HEK293T (cell line): ENCODE measurements around the gene BCAS1.

Experiments used
- CTCF ChIA-PET: fragments of 350-600 bp; formaldehyde crosslinking; extraction: SDS; loops from one replicate; lab custom pipeline; 2021; ENCODE audit warnings: antibody characterized with exemption, inconsistent platforms; lab: Yijun Ruan, JAX
- POLR2A ChIA-PET: fragments of 350-600 bp; formaldehyde crosslinking; extraction: SDS; loops from one replicate; lab custom pipeline; 2020; ENCODE audit warnings: antibody characterized with exemption, inconsistent platforms; lab: Yijun Ruan, JAX
- DNase-seq: peaks from one replicate; pipeline ENCODE4 v3.0.0; 2012; ENCODE audit warnings: mixed read lengths; ENCODE audit errors: extremely low spot score
- ARNT ChIP-seq: fragments of 450-650 bp; IDR thresholded peaks from 2 replicates; pipeline ENCODE4 v1.6.1; 2017; ENCODE audit warnings: mild to moderate bottlenecking
- BHLHE40 ChIP-seq: fragments of 450-650 bp; IDR thresholded peaks from 2 replicates; pipeline ENCODE4 v1.6.1; 2016; ENCODE audit warnings: mild to moderate bottlenecking, moderate library complexity, borderline replicate concordance
- CTBP1 ChIP-seq: fragments of 450-650 bp; IDR thresholded peaks from 2 replicates; pipeline ENCODE4 v1.6.1; 2016; ENCODE audit warnings: borderline replicate concordance
- ELF4 ChIP-seq: fragments of 450-650 bp; IDR thresholded peaks from 2 replicates; pipeline ENCODE4 v1.6.1; 2017; ENCODE audit warnings: antibody characterized with exemption
- FOXA1 ChIP-seq: fragments of 450-650 bp; IDR thresholded peaks from 2 replicates; pipeline ENCODE4 v1.6.1; 2016; ENCODE audit warnings: mild to moderate bottlenecking
- FOXK2 ChIP-seq: fragments of 450-650 bp; IDR thresholded peaks from 2 replicates; pipeline ENCODE4 v1.6.1; 2016; ENCODE audit warnings: mild to moderate bottlenecking
- FOXM1 ChIP-seq: fragments of 450-650 bp; IDR thresholded peaks from 2 replicates; pipeline ENCODE4 v1.6.1; 2017; ENCODE audit warnings: mild to moderate bottlenecking, borderline replicate concordance
- HDGF ChIP-seq: fragments of 450-650 bp; IDR thresholded peaks from 2 replicates; pipeline ENCODE4 v1.6.1; 2017; ENCODE audit warnings: antibody characterized with exemption, borderline replicate concordance
- L3MBTL2 ChIP-seq: fragments of 450-650 bp; conservative IDR thresholded peaks from 2 replicates; pipeline ENCODE4 v1.6.1; 2016; ENCODE audit warnings: mild to moderate bottlenecking
- LEF1 ChIP-seq: fragments of 450-650 bp; IDR thresholded peaks from 2 replicates; pipeline ENCODE4 v1.6.1; 2017; ENCODE audit warnings: mild to moderate bottlenecking, borderline replicate concordance
- NFRKB ChIP-seq: fragments of 450-650 bp; IDR thresholded peaks from 2 replicates; pipeline ENCODE4 v1.6.1; 2016; ENCODE audit warnings: mild to moderate bottlenecking, moderate library complexity
- SP1 ChIP-seq: fragments of 450-650 bp; IDR thresholded peaks from 2 replicates; pipeline ENCODE4 v1.6.1; 2017
- SUZ12 ChIP-seq: fragments of 450-650 bp; IDR thresholded peaks from 2 replicates; pipeline ENCODE4 v1.6.1; 2016; ENCODE audit warnings: mild to moderate bottlenecking
- TARDBP ChIP-seq: fragments of 450-650 bp; IDR thresholded peaks from 2 replicates; pipeline ENCODE4 v1.6.1; 2016
- ZNF384 ChIP-seq: fragments of 450-650 bp; IDR thresholded peaks from 2 replicates; pipeline ENCODE4 v1.6.1; 2016
- TF ChIP-seq, protein P1 (sequence below): fragments of 450-650 bp; IDR thresholded peaks from 2 replicates; pipeline ENCODE4 v1.6.1; 2016

BCAS1 gene

DNA sequence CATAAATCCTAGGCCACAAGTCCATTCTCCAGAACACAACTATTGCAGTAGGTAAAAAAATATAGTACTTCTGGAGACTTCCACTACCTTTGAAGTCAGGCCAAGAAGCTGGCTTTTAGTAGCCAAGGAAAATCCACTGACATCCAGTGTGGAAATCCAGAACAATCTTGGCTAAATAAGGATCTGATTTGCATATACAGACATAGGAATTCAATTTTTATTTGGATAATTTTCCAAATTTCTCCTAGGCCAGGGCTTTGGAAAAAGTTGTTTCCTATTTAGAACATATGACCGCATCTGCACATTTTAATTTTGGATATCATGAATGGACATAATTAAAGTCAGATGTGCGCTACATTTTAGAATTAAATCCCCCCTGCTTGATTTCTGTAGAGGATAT, 100.2 kb downstream of the BCAS1 start:
- ChIA-PET CTCF (no interaction called here), POLR2A (no interaction called here)
- TF ChIP-seq ZNF384 (no peak), TARDBP (no peak), HDGF (no peak), NFRKB (no peak), BHLHE40 (no peak), CTBP1 (no peak), FOXA1 (no peak), L3MBTL2 (no peak), SP1 (no peak), ELF4 (no peak), ARNT (no peak), FOXK2 (no peak), SUZ12 (no peak), LEF1 (no peak), FOXM1 (no peak)
- TF ChIP-seq, protein P1, sequence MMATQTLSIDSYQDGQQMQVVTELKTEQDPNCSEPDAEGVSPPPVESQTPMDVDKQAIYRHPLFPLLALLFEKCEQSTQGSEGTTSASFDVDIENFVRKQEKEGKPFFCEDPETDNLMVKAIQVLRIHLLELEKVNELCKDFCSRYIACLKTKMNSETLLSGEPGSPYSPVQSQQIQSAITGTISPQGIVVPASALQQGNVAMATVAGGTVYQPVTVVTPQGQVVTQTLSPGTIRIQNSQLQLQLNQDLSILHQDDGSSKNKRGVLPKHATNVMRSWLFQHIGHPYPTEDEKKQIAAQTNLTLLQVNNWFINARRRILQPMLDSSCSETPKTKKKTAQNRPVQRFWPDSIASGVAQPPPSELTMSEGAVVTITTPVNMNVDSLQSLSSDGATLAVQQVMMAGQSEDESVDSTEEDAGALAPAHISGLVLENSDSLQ: no peak
- no peak for DNase-seq

DNA sequence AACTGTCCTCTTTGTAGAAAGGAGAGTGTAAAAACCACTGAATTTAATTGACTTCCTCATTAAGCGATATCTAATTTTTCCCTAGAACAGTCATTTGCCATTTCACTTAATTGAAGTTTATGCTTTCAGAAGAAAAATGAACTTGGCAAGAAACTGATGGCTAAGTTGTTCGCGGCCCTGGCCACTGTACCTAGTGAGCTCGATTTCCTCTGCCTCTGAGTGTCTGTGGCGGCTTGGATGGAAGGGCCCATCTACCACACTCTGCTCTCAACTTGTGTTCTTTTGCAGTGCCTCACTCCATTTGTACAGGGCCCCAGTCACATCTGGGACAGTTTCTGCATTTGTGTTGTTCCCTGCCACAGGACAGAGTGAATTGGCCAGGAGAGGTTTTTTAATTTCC, 102.9 kb downstream of the BCAS1 start:
- no peak for DNase-seq
- CTCF ChIA-PET: no interaction called here
- POLR2A ChIA-PET: no interaction called here
- TF ChIP-seq FOXA1: no peak
- TF ChIP-seq LEF1: no peak
- no peak for TF ChIP-seq FOXK2
- TF ChIP-seq HDGF: no peak
- TF ChIP-seq ELF4: no peak
- TF ChIP-seq BHLHE40: no peak

DNA sequence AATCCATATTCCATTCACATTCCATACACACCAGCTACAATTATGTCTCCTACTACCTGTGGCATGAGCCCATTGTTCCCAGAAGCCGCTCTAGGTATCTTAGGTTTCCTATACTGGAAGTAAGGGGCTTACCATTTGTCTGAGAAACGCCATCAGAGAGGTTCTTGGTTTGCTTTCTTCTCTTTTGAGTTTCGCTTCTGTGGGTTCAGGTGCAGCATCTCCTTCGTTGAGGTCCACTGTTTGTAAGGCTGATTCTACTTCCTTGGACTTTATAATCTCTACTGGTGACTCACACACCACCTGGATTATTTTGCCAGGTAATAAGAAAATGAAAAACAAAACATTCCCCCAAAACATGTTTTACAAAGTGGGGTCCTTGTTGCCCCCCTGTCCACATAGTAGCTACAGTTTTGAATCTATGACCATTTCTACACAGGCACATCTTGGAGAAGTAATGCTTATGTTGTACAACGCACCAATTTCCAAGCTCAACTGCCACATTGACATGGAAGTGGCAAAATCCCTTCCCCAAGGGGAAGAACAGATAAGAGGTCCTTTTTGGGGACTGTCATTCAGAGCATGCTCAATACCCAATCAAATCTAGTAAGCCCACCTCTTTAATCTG, 103.5 kb downstream of the BCAS1 start:
- TF ChIP-seq SUZ12: no peak
- TF ChIP-seq ELF4: no peak
- TF ChIP-seq ARNT: no peak
- TF ChIP-seq CTBP1: no peak
- TF ChIP-seq, protein P1: no peak
- TF ChIP-seq L3MBTL2: no peak
- TF ChIP-seq ZNF384: no peak
- TF ChIP-seq FOXA1: no peak
- TF ChIP-seq FOXM1: no peak
- TF ChIP-seq SP1: no peak
- TF ChIP-seq FOXK2: no peak
- TF ChIP-seq BHLHE40: no peak
- TF ChIP-seq LEF1: no peak
- no peak for TF ChIP-seq NFRKB
- TF ChIP-seq HDGF: no peak
- no peak for TF ChIP-seq TARDBP
- ChIA-PET CTCF (no interaction called here), POLR2A (no interaction called here)
- no peak for DNase-seq

DNA sequence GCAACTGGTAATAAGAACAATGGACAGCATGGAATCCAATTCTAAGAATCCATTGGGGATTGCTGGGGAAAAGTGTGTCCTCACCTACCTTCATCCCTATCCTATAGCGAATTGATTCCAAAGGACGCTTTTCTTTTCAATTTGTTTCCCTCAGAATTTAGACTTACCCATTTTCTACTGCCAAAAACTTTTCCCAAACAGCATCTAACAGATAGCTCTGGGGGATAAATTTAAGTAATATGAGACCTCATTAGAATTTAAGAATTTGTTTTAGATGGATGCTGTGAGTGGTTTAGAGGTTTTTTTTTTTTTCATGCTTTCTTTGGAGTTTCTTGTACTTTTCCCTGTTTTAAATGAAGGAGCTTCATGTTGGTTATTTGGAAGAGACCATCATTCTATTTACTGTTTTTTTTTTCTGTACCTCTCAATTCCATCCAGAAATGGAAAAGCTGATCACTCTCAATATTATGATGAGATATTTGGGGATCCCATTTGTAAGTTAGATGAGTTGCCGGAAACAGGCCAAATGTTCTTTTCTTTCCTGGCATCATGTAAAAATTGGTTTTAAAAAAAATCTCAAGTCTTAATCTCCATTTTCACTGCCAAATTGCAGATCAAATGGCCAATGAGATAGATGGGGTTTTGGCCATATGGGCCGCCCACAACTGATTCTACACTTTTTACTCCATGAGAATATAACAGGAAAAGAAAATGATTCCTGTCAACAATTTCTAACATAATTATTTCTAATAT, 105.7 kb downstream of the BCAS1 start:
- ChIA-PET CTCF (no interaction called here), POLR2A (no interaction called here)
- TF ChIP-seq TARDBP (no peak), L3MBTL2 (no peak), CTBP1 (no peak), SUZ12 (no peak), HDGF (no peak), ARNT (no peak), NFRKB (no peak)

DNA sequence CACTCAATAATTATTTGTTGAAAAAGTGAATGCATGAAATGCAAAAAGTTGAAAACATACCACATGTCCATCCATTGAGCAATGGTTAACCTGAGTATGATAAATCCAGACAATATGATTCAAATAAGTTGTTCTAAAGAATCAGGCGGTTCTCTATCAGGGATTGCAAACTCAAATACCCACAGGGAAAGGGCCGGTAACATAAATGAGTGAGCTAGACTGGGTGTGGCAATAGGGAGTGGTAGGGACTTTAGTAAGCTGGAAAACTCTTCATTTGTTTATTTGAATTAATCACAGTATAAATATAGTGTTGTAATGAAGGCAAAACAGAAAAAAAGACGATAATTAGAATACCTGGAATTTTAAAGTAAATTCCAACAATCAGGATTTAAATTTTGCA, 106.3 kb downstream of the BCAS1 start:
- ChIA-PET CTCF (no interaction called here), POLR2A (no interaction called here)
- DNase-seq: no peak
- TF ChIP-seq CTBP1 (no peak), HDGF (no peak), FOXM1 (no peak), L3MBTL2 (no peak), ZNF384 (no peak), NFRKB (no peak), TARDBP (no peak), BHLHE40 (no peak), FOXK2 (no peak), SUZ12 (no peak), SP1 (no peak), ARNT (no peak), ELF4 (no peak)
- TF ChIP-seq, protein P1: no peak

More for the DNA sequence above, 105.7 kb downstream of the BCAS1 start:
- DNase-seq: no peak

DNA sequence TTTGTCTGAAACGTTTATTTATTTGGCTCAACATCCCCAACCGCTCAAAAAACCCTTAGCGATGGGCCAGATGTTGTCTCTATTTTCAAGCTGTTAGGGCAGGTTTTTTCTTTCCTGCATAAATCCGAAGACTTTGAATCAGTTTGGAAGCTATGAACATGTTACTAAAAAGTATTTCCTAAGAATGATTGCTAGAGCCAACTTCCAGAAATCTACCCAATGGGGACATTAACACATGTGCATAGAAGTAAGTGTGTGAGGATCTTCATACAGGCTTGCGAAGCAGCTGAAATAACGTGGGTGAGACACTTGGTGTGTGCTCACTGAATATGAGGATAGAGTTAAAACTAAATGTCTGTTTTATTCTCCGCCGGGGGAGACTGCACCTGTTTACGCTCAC, 106.8 kb downstream of the BCAS1 start:
- ChIA-PET CTCF (interaction anchor here (0.6 to 0.8 kb wide), 2 partner anchors 22 to 99 kb away, joined by 3 read pairs; no protein-coding TSS in a partner anchor), POLR2A (no interaction called here)
- TF ChIP-seq CTBP1 (no peak), NFRKB (no peak), ELF4 (no peak), LEF1 (no peak), ARNT (no peak), HDGF (no peak), ZNF384 (no peak), FOXK2 (no peak), SP1 (no peak), BHLHE40 (no peak), TARDBP (no peak)
- DNase-seq: no peak
